ENCODE data around the gene ANKLE2. TPM values are rescaled to one million over a fixed set of nuclear protein-coding genes. Genes with fewer than 3 reads are reported as not detected.

Gene ANKLE2
- total and polyA plus RNA-seq, 2 of the 8 experiments (the other 6 are each of a cell fraction or from before 2014, with no cell fraction given): 41.0 to 64.9 TPM

GRCh38 chr12:132734206-132734605 lies 27.4 kb downstream of the ANKLE2 start:
- Histone ChIP-seq H3K23me2 (ENCODE audit: low read depth, low read length) (no peaks in the 10 kb centered on the region), H3K14ac (ENCODE audit: insufficient read length) (no peak overlapping the region), H3K4me1 (replicated peaks in 1 of 4; ENCODE audit: control insufficient read depth in 3 of 4, insufficient read depth in 4 of 4, low read length in 3 of 4) (no peaks in the 10 kb centered on the region; a peak in 1 of 7 replicates), H3K56ac (replicated peaks; ENCODE audit: insufficient read length, low read depth, low read length) (no peak overlapping the region), H4K8ac (ENCODE audit: extremely low read depth, insufficient read depth, low read length) (no peak overlapping the region), H3K4ac (replicated peaks; ENCODE audit: insufficient read length, low read depth, low read length) (no peak overlapping the region), H4K20me1 (replicated peaks in 1 of 2; ENCODE audit: control insufficient read depth in 1 of 2, insufficient read depth in 2 of 2, low read length in 2 of 2) (peaks cover 6 to 12% of the 10 kb centered on the region in 2 experiments), H3K4me2 (ENCODE audit: insufficient read depth in 1 of 2, low read depth in 2 of 2, low read length in 2 of 2) (no peak overlapping the region), H3K79me2 (ENCODE audit: control insufficient read depth in 1 of 2, insufficient read depth in 2 of 2, low read length in 2 of 2) (no peaks in the 10 kb centered on the region), H3K18ac (ENCODE audit: extremely low read depth, low read length) (no peak overlapping the region), H2AK5ac (ENCODE audit: low read depth, low read length) (no peak overlapping the region), H3K23ac (ENCODE audit: insufficient read length) (no peak overlapping the region), H3K27ac (ENCODE audit: low read depth, low read length) (no peak overlapping the region), H2BK120ac (replicated peaks; ENCODE audit: low read depth, low read length) (no peak overlapping the region), H2BK12ac (ENCODE audit: low read depth, low read length) (no peak overlapping the region), H2BK5ac (ENCODE audit: low read depth, low read length) (no peak overlapping the region), H3K79me1 (ENCODE audit: low read depth, low read length) (no peaks in the 10 kb centered on the region), H4K91ac (replicated peaks; ENCODE audit: insufficient read length, low read length) (no peak overlapping the region), H4K5ac (ENCODE audit: insufficient read length, low read depth, low read length) (no peak overlapping the region), H2BK20ac (ENCODE audit: low read length) (no peak overlapping the region), H3K9ac (replicated peaks in 1 of 4; ENCODE audit: extremely low read depth in 1 of 4, low read depth in 3 of 4, low read length in 3 of 4) (no peak overlapping the region), H3K4me3 (ENCODE audit: extremely low read depth in 1 of 4, insufficient read depth in 2 of 4, low read depth in 3 of 4, low read length in 4 of 4) (no peak overlapping the region), H3K9me3 (ENCODE audit: insufficient read depth in 2 of 2, low read depth in 1 of 2, low read length in 1 of 2) (peaks cover 0 to 8% of the 10 kb centered on the region in 2 experiments; a peak in 1 of 4 replicates), H2AFZ (ENCODE audit: low read length) (no peak overlapping the region), H2BK15ac (ENCODE audit: low read length) (no peak overlapping the region), H3K27me3 (replicated peaks in 1 of 4; ENCODE audit: control insufficient read depth in 3 of 4, extremely low read depth in 1 of 4, insufficient read depth in 3 of 4, low read length in 3 of 4) (no peaks in the 10 kb centered on the region), H3K36me3 (ENCODE audit: control insufficient read depth in 2 of 4, insufficient read depth in 4 of 4, low read length in 3 of 4) (peaks cover 41 to 84% (median 74%) of the 10 kb centered on the region in 4 experiments)
- WGBS, 2 experiments (ENCODE audit: extremely low coverage in 1 of 2, insufficient coverage in 1 of 2, insufficient read length in 1 of 2, insufficient replicate concordance in 2 of 2, low coverage in 1 of 2, low lambda C conversion rate in 2 of 2, missing lambda C conversion rate in 1 of 2): 84% methylated on average over 10 of the region's 10 CpGs; no CpG with 5 or more reads in 1 of the 2 experiments
- ChIA-PET CTCF (ENCODE audit: partially characterized antibody) (no interaction called here), POLR2A (ENCODE audit: partially characterized antibody) (interaction anchor here (1.3 to 1.5 kb wide), 2 partner anchors 11 to 34 kb away, joined by 3 read pairs; no protein-coding TSS in a partner anchor)
- FAIRE-seq (no peak), DNase-seq (ENCODE audit: low read depth in 1 of 2, low spot score in 2 of 2) (no peak)
- TF ChIP-seq KDM5A (IDR thresholded peaks at IDR 0.05; ENCODE audit: low read length) (no peak), RFX5 (IDR thresholded peaks at IDR 0.05; ENCODE audit: borderline replicate concordance, low read depth, low read length) (no peak), USF2 (IDR thresholded peaks at IDR 0.05; ENCODE audit: low read length) (no peak), KDM4A (IDR thresholded peaks at IDR 0.05; ENCODE audit: low read depth, low read length, severe bottlenecking) (no peak)

All from H1 (cell line).